ENCODE results near the gene TLL2. TPM values are rescaled to one million over a fixed set of nuclear protein-coding genes. Genes with fewer than 3 reads are reported as not detected.

TLL2 gene
- total and polyA plus RNA-seq, 2 experiments from 2014 or later, result 2.6 to 3.0 TPM

DNA sequence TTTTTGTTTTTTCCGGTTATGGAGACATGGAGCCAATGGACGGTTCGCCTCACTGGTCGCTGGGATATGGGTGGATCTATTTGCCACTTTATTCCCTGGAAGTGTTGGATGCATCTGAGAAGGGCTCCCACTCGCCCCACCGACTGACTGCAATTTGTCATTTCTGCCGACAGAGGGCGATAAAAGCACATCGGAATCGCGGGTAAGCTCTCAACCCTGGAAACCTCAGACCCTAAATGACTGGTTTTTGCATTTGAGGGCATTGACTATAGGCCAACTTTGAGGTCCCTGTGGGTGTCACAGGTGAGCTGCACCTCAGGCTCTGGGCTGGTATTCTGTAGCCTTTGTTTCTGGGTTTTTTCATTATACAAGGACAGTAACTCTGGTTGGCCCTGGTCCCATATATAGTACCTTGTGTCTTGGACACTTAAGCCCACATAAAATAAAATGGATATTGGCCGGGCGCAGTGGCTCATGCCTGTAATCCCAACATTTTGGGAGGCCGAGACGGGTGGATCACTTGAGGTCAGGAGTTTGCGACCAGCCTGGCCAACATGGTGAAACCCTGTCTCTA, 143.1 kb downstream of the TLL2 start:
- peak; percentile 86 for DNase-seq (ENCODE audit: low spot score)
- H3K4me3 Mint-ChIP-seq, result no peak overlapping the region
- peak; percentile 58 for ATAC-seq
- H3K79me2 ChIP-seq (replicated peaks; ENCODE audit: insufficient read depth), result no peaks in the 10 kb centered on the region
- H3K27me3 Mint-ChIP-seq (ENCODE audit: insufficient read depth, low read depth, poor library complexity), result peaks cover 18% of the 10 kb centered on the region
- H3K4me1 ChIP-seq (ENCODE audit: insufficient read depth), result peaks cover 6% of the 10 kb centered on the region; the same call in 1 of the 2 replicates
- no peak overlapping the region for H3K4me2 ChIP-seq
- no peak overlapping the region for H3K27ac Mint-ChIP-seq
- H3K27ac ChIP-seq (ENCODE audit: low read depth), result no peak overlapping the region
- peaks cover 11% of the 10 kb centered on the region for H3K27me3 ChIP-seq (ENCODE audit: insufficient read depth)
- no peaks in the 10 kb centered on the region for H4K20me1 ChIP-seq (replicated peaks; ENCODE audit: insufficient read depth)
- no peaks in the 10 kb centered on the region for H3K36me3 Mint-ChIP-seq (ENCODE audit: low read depth)
- H3K4me1 Mint-ChIP-seq, result peaks cover 19% of the 10 kb centered on the region
- no peaks in the 10 kb centered on the region for H3K9me2 ChIP-seq (ENCODE audit: insufficient read depth)
- no peaks in the 10 kb centered on the region for H3F3A ChIP-seq (replicated peaks; ENCODE audit: low read depth)
- TF ChIP-seq EZH2phosphoT487 (IDR thresholded peaks at IDR 0.05; ENCODE audit: unreplicated experiment) (no peak), NANOG (IDR thresholded peaks at IDR 0.05; ENCODE audit: borderline replicate concordance) (no peak), JUNB (IDR thresholded peaks at IDR 0.05; ENCODE audit: unreplicated experiment) (no peak), STAT1 (IDR thresholded peaks at IDR 0.05; ENCODE audit: unreplicated experiment) (no peak), EZH2 (IDR thresholded peaks at IDR 0.05; ENCODE audit: low read depth, unreplicated experiment) (no peak)
- TF ChIP-seq, protein P1, sequence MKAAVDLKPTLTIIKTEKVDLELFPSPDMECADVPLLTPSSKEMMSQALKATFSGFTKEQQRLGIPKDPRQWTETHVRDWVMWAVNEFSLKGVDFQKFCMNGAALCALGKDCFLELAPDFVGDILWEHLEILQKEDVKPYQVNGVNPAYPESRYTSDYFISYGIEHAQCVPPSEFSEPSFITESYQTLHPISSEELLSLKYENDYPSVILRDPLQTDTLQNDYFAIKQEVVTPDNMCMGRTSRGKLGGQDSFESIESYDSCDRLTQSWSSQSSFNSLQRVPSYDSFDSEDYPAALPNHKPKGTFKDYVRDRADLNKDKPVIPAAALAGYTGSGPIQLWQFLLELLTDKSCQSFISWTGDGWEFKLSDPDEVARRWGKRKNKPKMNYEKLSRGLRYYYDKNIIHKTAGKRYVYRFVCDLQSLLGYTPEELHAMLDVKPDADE (IDR thresholded peaks at IDR 0.05), result no peak
- TF ChIP-seq, protein P2, sequence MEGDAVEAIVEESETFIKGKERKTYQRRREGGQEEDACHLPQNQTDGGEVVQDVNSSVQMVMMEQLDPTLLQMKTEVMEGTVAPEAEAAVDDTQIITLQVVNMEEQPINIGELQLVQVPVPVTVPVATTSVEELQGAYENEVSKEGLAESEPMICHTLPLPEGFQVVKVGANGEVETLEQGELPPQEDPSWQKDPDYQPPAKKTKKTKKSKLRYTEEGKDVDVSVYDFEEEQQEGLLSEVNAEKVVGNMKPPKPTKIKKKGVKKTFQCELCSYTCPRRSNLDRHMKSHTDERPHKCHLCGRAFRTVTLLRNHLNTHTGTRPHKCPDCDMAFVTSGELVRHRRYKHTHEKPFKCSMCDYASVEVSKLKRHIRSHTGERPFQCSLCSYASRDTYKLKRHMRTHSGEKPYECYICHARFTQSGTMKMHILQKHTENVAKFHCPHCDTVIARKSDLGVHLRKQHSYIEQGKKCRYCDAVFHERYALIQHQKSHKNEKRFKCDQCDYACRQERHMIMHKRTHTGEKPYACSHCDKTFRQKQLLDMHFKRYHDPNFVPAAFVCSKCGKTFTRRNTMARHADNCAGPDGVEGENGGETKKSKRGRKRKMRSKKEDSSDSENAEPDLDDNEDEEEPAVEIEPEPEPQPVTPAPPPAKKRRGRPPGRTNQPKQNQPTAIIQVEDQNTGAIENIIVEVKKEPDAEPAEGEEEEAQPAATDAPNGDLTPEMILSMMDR (conservative IDR thresholded peaks at IDR 0.05; ENCODE audit: low read depth in 2 of 2), result peak; percentile 91 to 95
- H2AFZ ChIP-seq, result no peak overlapping the region
- no peaks in the 10 kb centered on the region for H3K9me3 Mint-ChIP-seq
- H3K4me3 ChIP-seq, result no peak overlapping the region
- no peaks in the 10 kb centered on the region for H3K36me3 ChIP-seq (ENCODE audit: insufficient read depth)

DNA sequence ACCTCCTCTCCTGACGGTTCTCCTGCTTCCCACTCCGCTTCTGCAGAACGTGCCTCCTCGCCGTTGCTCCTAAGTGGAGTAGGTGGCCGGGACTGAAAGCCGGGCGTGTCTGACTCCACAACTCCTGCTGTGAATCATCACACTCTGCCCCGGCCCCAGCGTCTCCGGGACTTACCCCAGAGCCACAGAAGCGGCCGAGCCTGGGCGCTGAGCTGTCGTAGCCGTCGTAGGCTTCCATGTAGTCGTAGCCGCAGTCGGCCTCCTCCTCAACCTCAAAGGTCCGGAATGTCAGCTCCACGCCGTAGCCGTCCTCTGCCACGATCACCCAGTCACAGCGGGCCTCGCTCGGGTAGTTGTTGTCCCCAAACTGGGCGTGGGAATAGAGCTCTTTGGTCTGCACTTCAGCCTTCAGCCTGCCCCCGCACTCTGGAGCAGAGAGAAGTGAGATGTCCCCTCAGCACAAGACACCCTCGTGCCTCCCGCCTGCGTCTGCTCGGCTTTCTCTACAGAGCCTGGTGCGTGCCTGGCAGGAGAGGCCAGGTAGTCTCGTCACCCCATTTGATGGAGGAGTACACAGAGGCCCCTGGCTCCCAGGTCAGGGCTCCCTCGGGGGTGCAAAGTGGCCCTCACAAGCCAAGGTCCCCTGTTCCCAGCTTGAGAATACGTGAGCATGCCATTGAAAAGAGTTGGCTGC, 143.7 kb downstream of the TLL2 start:
- H3K4me2 ChIP-seq, result no peak overlapping the region
- no peaks in the 10 kb centered on the region for H3K36me3 ChIP-seq (ENCODE audit: insufficient read depth)
- DNase-seq (ENCODE audit: low spot score) (peak; percentile 12), ATAC-seq (peak; percentile 8)
- Mint-ChIP-seq H3K27me3 (ENCODE audit: insufficient read depth, low read depth, poor library complexity) (peaks cover 18% of the 10 kb centered on the region), H3K27ac (no peak overlapping the region), H3K36me3 (ENCODE audit: low read depth) (no peaks in the 10 kb centered on the region), H3K4me1 (peaks cover 15% of the 10 kb centered on the region), H3K9me3 (no peaks in the 10 kb centered on the region), H3K4me3 (no peak overlapping the region)
- no peak overlapping the region for H3K27ac ChIP-seq (ENCODE audit: low read depth)
- H3K4me3 ChIP-seq, result no peak overlapping the region
- H3K27me3 ChIP-seq (ENCODE audit: insufficient read depth), result peaks cover 11% of the 10 kb centered on the region
- H4K20me1 ChIP-seq (replicated peaks; ENCODE audit: insufficient read depth), result no peaks in the 10 kb centered on the region
- H3K9me2 ChIP-seq (ENCODE audit: insufficient read depth), result no peaks in the 10 kb centered on the region
- no peaks in the 10 kb centered on the region for H3K79me2 ChIP-seq (replicated peaks; ENCODE audit: insufficient read depth)
- 0 out of 2 replicates have a peak overlapping the region, but pooled peaks have one; percentile 24 for H2AFZ ChIP-seq
- no peaks in the 10 kb centered on the region for H3F3A ChIP-seq (replicated peaks; ENCODE audit: low read depth)
- peaks cover 6% of the 10 kb centered on the region; the same call in 1 of the 2 replicates for H3K4me1 ChIP-seq (ENCODE audit: insufficient read depth)
- TF ChIP-seq, protein P3, sequence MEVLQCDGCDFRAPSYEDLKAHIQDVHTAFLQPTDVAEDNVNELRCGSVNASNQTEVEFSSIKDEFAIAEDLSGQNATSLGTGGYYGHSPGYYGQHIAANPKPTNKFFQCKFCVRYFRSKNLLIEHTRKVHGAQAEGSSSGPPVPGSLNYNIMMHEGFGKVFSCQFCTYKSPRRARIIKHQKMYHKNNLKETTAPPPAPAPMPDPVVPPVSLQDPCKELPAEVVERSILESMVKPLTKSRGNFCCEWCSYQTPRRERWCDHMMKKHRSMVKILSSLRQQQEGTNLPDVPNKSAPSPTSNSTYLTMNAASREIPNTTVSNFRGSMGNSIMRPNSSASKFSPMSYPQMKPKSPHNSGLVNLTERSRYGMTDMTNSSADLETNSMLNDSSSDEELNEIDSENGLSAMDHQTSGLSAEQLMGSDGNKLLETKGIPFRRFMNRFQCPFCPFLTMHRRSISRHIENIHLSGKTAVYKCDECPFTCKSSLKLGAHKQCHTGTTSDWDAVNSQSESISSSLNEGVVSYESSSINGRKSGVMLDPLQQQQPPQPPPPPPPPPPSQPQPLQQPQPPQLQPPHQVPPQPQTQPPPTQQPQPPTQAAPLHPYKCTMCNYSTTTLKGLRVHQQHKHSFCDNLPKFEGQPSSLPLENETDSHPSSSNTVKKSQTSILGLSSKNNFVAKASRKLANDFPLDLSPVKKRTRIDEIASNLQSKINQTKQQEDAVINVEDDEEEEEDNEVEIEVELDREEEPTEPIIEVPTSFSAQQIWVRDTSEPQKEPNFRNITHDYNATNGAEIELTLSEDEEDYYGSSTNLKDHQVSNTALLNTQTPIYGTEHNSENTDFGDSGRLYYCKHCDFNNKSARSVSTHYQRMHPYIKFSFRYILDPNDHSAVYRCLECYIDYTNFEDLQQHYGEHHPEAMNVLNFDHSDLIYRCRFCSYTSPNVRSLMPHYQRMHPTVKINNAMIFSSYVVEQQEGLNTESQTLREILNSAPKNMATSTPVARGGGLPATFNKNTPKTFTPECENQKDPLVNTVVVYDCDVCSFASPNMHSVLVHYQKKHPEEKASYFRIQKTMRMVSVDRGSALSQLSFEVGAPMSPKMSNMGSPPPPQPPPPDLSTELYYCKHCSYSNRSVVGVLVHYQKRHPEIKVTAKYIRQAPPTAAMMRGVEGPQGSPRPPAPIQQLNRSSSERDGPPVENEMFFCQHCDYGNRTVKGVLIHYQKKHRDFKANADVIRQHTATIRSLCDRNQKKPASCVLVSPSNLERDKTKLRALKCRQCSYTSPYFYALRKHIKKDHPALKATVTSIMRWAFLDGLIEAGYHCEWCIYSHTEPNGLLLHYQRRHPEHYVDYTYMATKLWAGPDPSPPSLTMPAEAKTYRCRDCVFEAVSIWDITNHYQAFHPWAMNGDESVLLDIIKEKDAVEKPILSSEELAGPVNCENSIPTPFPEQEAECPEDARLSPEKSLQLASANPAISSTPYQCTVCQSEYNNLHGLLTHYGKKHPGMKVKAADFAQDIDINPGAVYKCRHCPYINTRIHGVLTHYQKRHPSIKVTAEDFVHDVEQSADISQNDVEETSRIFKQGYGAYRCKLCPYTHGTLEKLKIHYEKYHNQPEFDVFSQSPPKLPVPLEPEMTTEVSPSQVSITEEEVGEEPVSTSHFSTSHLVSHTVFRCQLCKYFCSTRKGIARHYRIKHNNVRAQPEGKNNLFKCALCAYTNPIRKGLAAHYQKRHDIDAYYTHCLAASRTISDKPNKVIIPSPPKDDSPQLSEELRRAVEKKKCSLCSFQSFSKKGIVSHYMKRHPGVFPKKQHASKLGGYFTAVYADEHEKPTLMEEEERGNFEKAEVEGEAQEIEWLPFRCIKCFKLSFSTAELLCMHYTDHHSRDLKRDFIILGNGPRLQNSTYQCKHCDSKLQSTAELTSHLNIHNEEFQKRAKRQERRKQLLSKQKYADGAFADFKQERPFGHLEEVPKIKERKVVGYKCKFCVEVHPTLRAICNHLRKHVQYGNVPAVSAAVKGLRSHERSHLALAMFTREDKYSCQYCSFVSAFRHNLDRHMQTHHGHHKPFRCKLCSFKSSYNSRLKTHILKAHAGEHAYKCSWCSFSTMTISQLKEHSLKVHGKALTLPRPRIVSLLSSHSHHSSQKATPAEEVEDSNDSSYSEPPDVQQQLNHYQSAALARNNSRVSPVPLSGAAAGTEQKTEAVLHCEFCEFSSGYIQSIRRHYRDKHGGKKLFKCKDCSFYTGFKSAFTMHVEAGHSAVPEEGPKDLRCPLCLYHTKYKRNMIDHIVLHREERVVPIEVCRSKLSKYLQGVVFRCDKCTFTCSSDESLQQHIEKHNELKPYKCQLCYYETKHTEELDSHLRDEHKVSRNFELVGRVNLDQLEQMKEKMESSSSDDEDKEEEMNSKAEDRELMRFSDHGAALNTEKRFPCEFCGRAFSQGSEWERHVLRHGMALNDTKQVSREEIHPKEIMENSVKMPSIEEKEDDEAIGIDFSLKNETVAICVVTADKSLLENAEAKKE (CRISPR knock-in tag; IDR thresholded peaks at IDR 0.05), result no peak
- TF ChIP-seq ZNF114 (CRISPR knock-in tag; IDR thresholded peaks at IDR 0.05), result no peak
- TF ChIP-seq, protein P1 (IDR thresholded peaks at IDR 0.05), result no peak
